ENCODE results near the gene NOTUM.

DNA sequence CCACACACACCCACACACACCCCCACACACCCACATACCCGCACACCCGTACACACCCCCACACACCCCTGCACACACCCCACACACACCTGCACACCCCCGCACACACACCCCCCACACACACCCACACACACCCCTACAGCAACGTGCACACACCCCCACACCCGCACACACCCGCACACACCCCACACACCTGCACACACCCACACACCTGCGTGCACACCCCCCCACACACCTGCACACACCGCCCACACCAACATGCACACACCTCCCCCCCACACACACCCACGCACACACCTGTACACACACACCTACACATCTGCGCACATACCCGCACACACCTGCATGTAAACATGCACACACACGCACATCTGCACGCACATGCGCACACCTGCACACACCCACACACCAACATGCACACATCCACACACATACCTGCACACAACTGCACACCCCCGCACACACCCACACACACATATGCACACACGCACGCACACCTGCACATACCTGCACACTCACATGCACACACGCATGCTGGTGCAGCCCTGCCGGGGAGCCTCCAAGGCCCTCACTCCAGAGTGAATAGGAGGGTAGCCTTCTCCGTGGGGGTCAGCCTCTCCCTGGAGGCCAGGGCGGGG is 23.9 kb upstream of the NOTUM start:
- TF ChIP-seq, protein P1, sequence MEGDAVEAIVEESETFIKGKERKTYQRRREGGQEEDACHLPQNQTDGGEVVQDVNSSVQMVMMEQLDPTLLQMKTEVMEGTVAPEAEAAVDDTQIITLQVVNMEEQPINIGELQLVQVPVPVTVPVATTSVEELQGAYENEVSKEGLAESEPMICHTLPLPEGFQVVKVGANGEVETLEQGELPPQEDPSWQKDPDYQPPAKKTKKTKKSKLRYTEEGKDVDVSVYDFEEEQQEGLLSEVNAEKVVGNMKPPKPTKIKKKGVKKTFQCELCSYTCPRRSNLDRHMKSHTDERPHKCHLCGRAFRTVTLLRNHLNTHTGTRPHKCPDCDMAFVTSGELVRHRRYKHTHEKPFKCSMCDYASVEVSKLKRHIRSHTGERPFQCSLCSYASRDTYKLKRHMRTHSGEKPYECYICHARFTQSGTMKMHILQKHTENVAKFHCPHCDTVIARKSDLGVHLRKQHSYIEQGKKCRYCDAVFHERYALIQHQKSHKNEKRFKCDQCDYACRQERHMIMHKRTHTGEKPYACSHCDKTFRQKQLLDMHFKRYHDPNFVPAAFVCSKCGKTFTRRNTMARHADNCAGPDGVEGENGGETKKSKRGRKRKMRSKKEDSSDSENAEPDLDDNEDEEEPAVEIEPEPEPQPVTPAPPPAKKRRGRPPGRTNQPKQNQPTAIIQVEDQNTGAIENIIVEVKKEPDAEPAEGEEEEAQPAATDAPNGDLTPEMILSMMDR (conservative IDR thresholded peaks at IDR 0.05; ENCODE audit: low read depth, low read length), result no peak
- TF ChIP-seq RAD21 (IDR thresholded peaks at IDR 0.05; ENCODE audit: low read length) (no peak), BHLHE40 (IDR thresholded peaks at IDR 0.05; ENCODE audit: low read depth, low read length) (no peak), POLR2A (IDR thresholded peaks at IDR 0.05; ENCODE audit: low read depth, low read length) (no peak), MAZ (IDR thresholded peaks at IDR 0.05; ENCODE audit: borderline replicate concordance, low read depth, low read length) (no peak), SMC3 (IDR thresholded peaks at IDR 0.05; ENCODE audit: low read depth, low read length) (no peak), CEBPB (IDR thresholded peaks at IDR 0.05; ENCODE audit: low read depth, low read length) (no peak), RFX5 (IDR thresholded peaks at IDR 0.05; ENCODE audit: low read depth, low read length) (no peak)
- TF ChIP-seq, protein P2, sequence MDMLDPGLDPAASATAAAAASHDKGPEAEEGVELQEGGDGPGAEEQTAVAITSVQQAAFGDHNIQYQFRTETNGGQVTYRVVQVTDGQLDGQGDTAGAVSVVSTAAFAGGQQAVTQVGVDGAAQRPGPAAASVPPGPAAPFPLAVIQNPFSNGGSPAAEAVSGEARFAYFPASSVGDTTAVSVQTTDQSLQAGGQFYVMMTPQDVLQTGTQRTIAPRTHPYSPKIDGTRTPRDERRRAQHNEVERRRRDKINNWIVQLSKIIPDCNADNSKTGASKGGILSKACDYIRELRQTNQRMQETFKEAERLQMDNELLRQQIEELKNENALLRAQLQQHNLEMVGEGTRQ (IDR thresholded peaks at IDR 0.05; ENCODE audit: low read depth, low read length), result no peak
